Measurements from ENCODE around the gene SGMS2. TPM values are rescaled to one million over a fixed set of nuclear protein-coding genes. Genes with fewer than 3 reads are reported as not detected.

The SGMS2 gene
- total RNA-seq, 1 donor from 2014 or later, result not detected

DNA sequence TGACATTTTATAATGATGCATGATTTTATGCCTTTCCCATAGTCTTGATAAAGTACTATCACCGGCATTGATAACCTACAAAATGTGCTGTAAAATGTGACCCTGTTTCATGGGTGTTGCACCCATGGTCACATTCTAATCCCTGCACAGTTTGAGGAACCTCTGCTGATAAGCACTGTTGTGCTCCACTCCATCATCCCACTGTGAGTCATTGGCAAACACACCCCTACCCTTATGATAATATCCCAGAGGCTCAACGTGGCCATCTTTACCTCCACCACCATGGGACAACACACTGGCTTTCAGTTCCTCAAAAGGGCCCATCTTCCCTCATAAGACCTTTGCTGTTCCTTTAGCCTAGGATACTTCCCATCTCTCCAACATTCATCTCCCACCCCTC lies 32.0 kb upstream of the SGMS2 start:
- TF ChIP-seq, protein P1, sequence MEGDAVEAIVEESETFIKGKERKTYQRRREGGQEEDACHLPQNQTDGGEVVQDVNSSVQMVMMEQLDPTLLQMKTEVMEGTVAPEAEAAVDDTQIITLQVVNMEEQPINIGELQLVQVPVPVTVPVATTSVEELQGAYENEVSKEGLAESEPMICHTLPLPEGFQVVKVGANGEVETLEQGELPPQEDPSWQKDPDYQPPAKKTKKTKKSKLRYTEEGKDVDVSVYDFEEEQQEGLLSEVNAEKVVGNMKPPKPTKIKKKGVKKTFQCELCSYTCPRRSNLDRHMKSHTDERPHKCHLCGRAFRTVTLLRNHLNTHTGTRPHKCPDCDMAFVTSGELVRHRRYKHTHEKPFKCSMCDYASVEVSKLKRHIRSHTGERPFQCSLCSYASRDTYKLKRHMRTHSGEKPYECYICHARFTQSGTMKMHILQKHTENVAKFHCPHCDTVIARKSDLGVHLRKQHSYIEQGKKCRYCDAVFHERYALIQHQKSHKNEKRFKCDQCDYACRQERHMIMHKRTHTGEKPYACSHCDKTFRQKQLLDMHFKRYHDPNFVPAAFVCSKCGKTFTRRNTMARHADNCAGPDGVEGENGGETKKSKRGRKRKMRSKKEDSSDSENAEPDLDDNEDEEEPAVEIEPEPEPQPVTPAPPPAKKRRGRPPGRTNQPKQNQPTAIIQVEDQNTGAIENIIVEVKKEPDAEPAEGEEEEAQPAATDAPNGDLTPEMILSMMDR (IDR thresholded peaks at IDR 0.05; ENCODE audit: partially characterized antibody, unreplicated experiment), result no peak
- no peak overlapping the region for H3K4me3 Mint-ChIP-seq (ENCODE audit: unreplicated experiment)
- DNase-seq, result no peak
- no peaks in the 10 kb centered on the region for H3K4me1 Mint-ChIP-seq (ENCODE audit: low read depth, unreplicated experiment)
- H3K27me3 Mint-ChIP-seq (ENCODE audit: unreplicated experiment), result no peaks in the 10 kb centered on the region
- H3K36me3 Mint-ChIP-seq (ENCODE audit: unreplicated experiment), result no peaks in the 10 kb centered on the region
- H3K27ac Mint-ChIP-seq (ENCODE audit: unreplicated experiment), result no peak overlapping the region
- no peaks in the 10 kb centered on the region for H3K9me3 Mint-ChIP-seq (ENCODE audit: unreplicated experiment)

DNA sequence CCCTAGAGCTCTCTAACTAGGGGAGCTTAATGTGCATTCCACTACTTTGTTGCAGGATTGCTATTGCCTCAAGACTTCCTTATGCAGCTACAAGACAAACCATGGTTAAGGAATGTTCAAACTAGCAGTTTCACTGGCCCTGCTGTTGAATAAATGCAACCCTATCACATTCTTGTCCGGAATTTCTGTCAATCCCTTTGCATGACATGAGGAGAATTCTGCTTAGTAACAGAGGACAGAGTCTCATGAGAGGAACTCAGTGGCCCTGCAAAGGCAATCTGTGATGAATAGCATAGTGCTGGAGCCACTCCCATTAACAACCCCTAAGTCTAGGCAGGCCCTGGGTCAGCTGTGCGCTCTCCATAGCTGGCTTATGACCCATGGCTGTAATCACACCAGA lies 30.7 kb upstream of the SGMS2 start:
- H3K4me1 Mint-ChIP-seq (ENCODE audit: low read depth, unreplicated experiment), result no peaks in the 10 kb centered on the region
- DNase-seq, result no peak
- no peak overlapping the region for H3K4me3 Mint-ChIP-seq (ENCODE audit: unreplicated experiment)
- H3K9me3 Mint-ChIP-seq (ENCODE audit: unreplicated experiment), result no peaks in the 10 kb centered on the region
- no peak overlapping the region for H3K27ac Mint-ChIP-seq (ENCODE audit: unreplicated experiment)
- H3K27me3 Mint-ChIP-seq (ENCODE audit: unreplicated experiment), result no peaks in the 10 kb centered on the region
- TF ChIP-seq, protein P1 (IDR thresholded peaks at IDR 0.05; ENCODE audit: partially characterized antibody, unreplicated experiment), result no peak
- no peaks in the 10 kb centered on the region for H3K36me3 Mint-ChIP-seq (ENCODE audit: unreplicated experiment)

DNA sequence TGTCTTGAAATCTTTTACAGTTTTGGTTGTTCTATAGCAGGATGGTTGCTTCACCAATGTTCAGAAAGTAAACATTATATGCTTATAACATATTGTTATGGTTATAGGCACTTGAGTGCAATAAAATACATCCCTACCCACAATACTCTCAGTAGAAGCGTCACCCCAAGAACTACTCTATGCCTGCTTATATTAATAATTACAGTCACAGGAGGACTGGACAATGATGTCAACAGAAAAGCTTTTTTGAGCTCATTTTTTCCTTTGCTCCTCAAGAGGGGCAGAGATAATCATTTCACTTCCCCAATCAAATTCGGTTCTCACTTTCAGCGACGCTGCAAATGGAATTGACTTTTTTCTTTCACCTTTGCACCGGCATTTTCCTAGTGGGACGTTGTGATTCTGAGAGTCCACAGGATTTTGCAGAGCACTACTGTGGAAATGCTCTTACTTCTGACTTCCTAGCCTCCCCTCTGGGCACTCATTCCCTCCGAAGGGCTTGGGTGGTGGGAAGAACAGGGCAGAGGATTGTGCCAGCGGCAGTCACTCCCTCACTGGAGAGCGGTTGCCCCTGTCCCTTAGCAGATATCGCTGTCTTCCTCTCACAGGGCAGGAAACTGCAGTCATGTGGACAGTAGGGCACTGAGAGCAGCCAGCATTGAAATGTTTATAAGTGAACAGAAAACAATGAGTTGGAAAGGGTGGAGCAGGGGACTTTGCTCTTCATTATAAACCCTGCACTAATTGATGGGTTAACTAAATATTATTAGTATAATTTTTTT lies 24.9 kb upstream of the SGMS2 start:
- Mint-ChIP-seq H3K36me3 (ENCODE audit: unreplicated experiment) (no peaks in the 10 kb centered on the region), H3K4me3 (ENCODE audit: unreplicated experiment) (no peak overlapping the region), H3K27ac (ENCODE audit: unreplicated experiment) (no peak overlapping the region), H3K9me3 (ENCODE audit: unreplicated experiment) (no peaks in the 10 kb centered on the region), H3K27me3 (ENCODE audit: unreplicated experiment) (no peaks in the 10 kb centered on the region), H3K4me1 (ENCODE audit: low read depth, unreplicated experiment) (no peaks in the 10 kb centered on the region)
- no peak for DNase-seq
- TF ChIP-seq, protein P1 (IDR thresholded peaks at IDR 0.05; ENCODE audit: partially characterized antibody, unreplicated experiment), result no peak

DNA sequence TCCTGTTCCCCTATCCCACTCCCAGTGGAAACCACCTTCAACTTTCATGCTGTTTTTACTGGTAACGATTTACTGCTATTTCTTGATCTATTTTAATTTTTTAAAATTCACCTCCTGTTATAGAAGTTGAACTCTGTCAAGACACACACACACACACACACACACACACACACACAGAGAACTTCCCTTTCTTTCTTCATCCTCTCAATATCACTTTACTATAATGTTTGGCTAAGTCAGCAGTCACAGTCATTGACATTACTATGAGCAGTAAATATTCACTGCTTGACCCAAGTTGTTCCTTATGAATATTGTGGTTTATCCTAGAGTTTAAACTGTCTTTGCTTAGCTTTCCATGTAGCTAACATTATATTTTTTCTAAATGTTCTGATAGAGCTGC lies 24.0 kb upstream of the SGMS2 start:
- no peak for DNase-seq
- Mint-ChIP-seq H3K36me3 (ENCODE audit: unreplicated experiment) (no peaks in the 10 kb centered on the region), H3K4me1 (ENCODE audit: low read depth, unreplicated experiment) (no peaks in the 10 kb centered on the region), H3K9me3 (ENCODE audit: unreplicated experiment) (no peaks in the 10 kb centered on the region), H3K27me3 (ENCODE audit: unreplicated experiment) (no peaks in the 10 kb centered on the region), H3K27ac (ENCODE audit: unreplicated experiment) (no peak overlapping the region), H3K4me3 (ENCODE audit: unreplicated experiment) (no peak overlapping the region)
- TF ChIP-seq, protein P1 (IDR thresholded peaks at IDR 0.05; ENCODE audit: partially characterized antibody, unreplicated experiment), result no peak

DNA sequence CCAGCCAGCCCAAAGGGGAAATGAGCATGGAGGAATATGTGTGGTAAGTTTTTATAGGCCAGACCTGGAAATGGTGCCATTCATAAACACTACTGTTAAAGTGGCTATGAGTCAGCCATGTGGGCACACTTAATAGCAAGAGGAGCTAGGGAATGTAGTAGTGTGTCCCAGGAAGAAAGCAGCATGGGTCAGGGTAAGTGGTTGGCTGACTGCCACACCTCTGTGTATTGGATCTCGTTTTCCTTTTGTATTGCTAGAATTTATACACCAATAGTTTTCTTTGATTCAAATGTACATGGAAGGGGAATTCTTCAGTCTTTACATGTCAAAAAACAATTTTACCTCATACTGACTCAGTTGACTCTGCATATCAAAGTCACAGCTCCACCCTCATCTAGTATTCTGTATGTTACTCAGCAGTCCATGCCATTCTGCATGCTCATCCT lies 22.9 kb upstream of the SGMS2 start:
- H3K27me3 Mint-ChIP-seq (ENCODE audit: unreplicated experiment), result no peaks in the 10 kb centered on the region
- H3K36me3 Mint-ChIP-seq (ENCODE audit: unreplicated experiment), result no peaks in the 10 kb centered on the region
- no peak overlapping the region for H3K4me3 Mint-ChIP-seq (ENCODE audit: unreplicated experiment)
- no peak for DNase-seq
- no peaks in the 10 kb centered on the region for H3K4me1 Mint-ChIP-seq (ENCODE audit: low read depth, unreplicated experiment)
- no peak overlapping the region for H3K27ac Mint-ChIP-seq (ENCODE audit: unreplicated experiment)
- no peaks in the 10 kb centered on the region for H3K9me3 Mint-ChIP-seq (ENCODE audit: unreplicated experiment)
- TF ChIP-seq, protein P1 (IDR thresholded peaks at IDR 0.05; ENCODE audit: partially characterized antibody, unreplicated experiment), result no peak
